Measurements from ENCODE around the gene ADSL.

- TF ChIP-seq, protein P1, sequence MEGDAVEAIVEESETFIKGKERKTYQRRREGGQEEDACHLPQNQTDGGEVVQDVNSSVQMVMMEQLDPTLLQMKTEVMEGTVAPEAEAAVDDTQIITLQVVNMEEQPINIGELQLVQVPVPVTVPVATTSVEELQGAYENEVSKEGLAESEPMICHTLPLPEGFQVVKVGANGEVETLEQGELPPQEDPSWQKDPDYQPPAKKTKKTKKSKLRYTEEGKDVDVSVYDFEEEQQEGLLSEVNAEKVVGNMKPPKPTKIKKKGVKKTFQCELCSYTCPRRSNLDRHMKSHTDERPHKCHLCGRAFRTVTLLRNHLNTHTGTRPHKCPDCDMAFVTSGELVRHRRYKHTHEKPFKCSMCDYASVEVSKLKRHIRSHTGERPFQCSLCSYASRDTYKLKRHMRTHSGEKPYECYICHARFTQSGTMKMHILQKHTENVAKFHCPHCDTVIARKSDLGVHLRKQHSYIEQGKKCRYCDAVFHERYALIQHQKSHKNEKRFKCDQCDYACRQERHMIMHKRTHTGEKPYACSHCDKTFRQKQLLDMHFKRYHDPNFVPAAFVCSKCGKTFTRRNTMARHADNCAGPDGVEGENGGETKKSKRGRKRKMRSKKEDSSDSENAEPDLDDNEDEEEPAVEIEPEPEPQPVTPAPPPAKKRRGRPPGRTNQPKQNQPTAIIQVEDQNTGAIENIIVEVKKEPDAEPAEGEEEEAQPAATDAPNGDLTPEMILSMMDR (IDR thresholded peaks at IDR 0.05), result no peak
- no peak for TF ChIP-seq POLR2A (IDR thresholded peaks at IDR 0.05)
Measured at GRCh38 chr22:40416267-40416570, 69.9 kb downstream of the ADSL start.
